Heart left ventricle (tissue), 16 donors: Measurements from ENCODE around the gene GLRX3. TPM values are rescaled to one million over a fixed set of nuclear protein-coding genes. Genes with fewer than 3 reads are reported as not detected.

Source experiments
- ATAC-seq, 4 donors: fragments of 200-7000 bp; cut with Tn5 transposase; one replicate each; pipeline ENCODE4 v1.9.1; 2020 to 2022; ENCODE audit warnings: moderate library complexity in 4 of 4, mild to moderate bottlenecking in 3 of 4, moderate number of reproducible peaks in 1 of 4
- DNase-seq, 5 donors: peaks; one replicate each; pipeline ENCODE4 v3.0.0-alpha.2; 2020
- H3K27ac ChIP-seq, 12 donors: fragments of 200-600 bp; sonication (generic) in 4 of 12; one replicate each; pipeline versions ENCODE4 v1.5.0 to v1.8.0; 2016 to 2022; ENCODE audit warnings: mild to moderate bottlenecking in 2 of 12
- H3K27me3 ChIP-seq, 9 donors: fragments of 200-600 bp; sonication (generic) in 2 of 9; one replicate each; pipeline versions ENCODE4 v1.5.1 to v1.8.0; 2016 to 2022; ENCODE audit warnings: mild to moderate bottlenecking in 3 of 9
- H3K36me3 ChIP-seq, 9 donors: fragments of 200-600 bp; sonication (generic) in 2 of 9; one replicate each; pipeline versions ENCODE4 v1.5.0 to v1.8.0; 2018 to 2022; ENCODE audit warnings: mild to moderate bottlenecking in 2 of 9
- H3K4me1 ChIP-seq, 12 donors: fragments of 200-600 bp; sonication (generic) in 4 of 12; one replicate each; pipeline versions ENCODE4 v1.5.0 to v1.8.0; 2016 to 2022; ENCODE audit warnings: mild to moderate bottlenecking in 3 of 12
- H3K4me3 ChIP-seq, 12 donors: fragments of 200-600 bp; sonication (generic) in 4 of 12; one replicate each; pipeline versions ENCODE4 v1.5.0 to v1.8.0; 2017 to 2022; ENCODE audit warnings: mild to moderate bottlenecking in 9 of 12, moderate library complexity in 4 of 12
- H3K9me3 ChIP-seq, 12 donors: fragments of 200-600 bp; sonication (generic) in 4 of 12; one replicate each; pipeline versions ENCODE4 v1.5.0 to v1.8.0; 2016 to 2022; ENCODE audit warnings: mild to moderate bottlenecking in 1 of 12
- POLR2A ChIP-seq, 2 donors: fragments of 450-650 bp; IDR thresholded peaks; one replicate each; pipeline ENCODE4 v1.6.1; 2017; ENCODE audit warnings: antibody characterized with exemption in 2 of 2, mild to moderate bottlenecking in 2 of 2, moderate library complexity in 2 of 2
- WGBS, 4 donors: extraction: QIAGEN DNeasy Blood & Tissue Kit in 2 of 4; methylation state at CpG; one replicate each; pipeline versions ENCODE4 v1.1.5 to v1.1.7; 2013 to 2018; 5-methylcytosine and 5-hydroxymethylcytosine counted together
- intact Hi-C, 10 donors: fragments of 100-400 bp; cut with DNase I; formaldehyde crosslinking; loops; one replicate each; pipeline versions ENCODE4 v1.11.1 to v1.14.2; 2022
- polyA plus RNA-seq, 2 donors: library from polyadenylated mRNA; stranded (reverse); fragments of 200-250 nt; gene quantifications; one replicate each; pipeline ENCODE4 v1.2.3, GENCODE V29; 2013
- total RNA-seq, 9 donors: library from RNA; depleted of rRNA in 2 of 9; stranded (reverse); fragments of >200 nt in 2 of 9; fragmentation: NEBNext Ultra II Directional in 3 of 9; extraction: Animal tissue kit (Norgen Biotek cat#: 25700) in 3 of 9; gene quantifications; one replicate each; pipeline versions ENCODE4 v1.1.0 to v1.2.4, GENCODE V29; 2016 to 2023
- TF ChIP-seq, protein P1 (sequence below), 12 donors: fragments of 200-600 bp; sonication (generic) in 4 of 12; IDR thresholded peaks; one replicate each; pipeline versions ENCODE4 v1.5.0 to v1.8.0; 2018 to 2022; ENCODE audit warnings: antibody characterized with exemption in 12 of 12, mild to moderate bottlenecking in 5 of 12
- donor health status: ischemic (EF 13 %, LVEDD 7.1; RV severe dilation, severe dysfunction).
- donor health status: healthy with polysubstance abuse.
- donor health status: DM: no; HTN: yes; CAD: no.
- donor health status: DM: no; HTN: no; CAD: no.
- donor health status: ischemic (EF 25% LVEDD 6.9; RV normal size, moderate dysfunction).
- donor health status: ischemic (EF 25% LVEDD 5.7; RV mildly dilated, moderate dysfunction).
- donor health status: healthy.
- donor health status: DM: yes; HTN: yes; CAD: no.
- donor health status: ischemic (EF 35%, LVEDD 5.7; RV mildly dilated, moderate dysfunction).
- donor health status: nonischemic (EF 11% LVEDD 7.7; RV severe dilation, severe dysfunction).
- donor health status: DM: yes; HTN: yes; CAD: no.
- donor health status: PGD.
- donor health status: ischemic (EF 29% LVEDD 5.4; RV normal size, mild dysfunction).
- donor health status: nonischemic (EF 23%, LVEDD 6.1; RV moderate dilation, normal function).

GLRX3 gene
- total and polyA plus RNA-seq, 11 donors = 54.0 to 180 (median 66.4) TPM

DNA sequence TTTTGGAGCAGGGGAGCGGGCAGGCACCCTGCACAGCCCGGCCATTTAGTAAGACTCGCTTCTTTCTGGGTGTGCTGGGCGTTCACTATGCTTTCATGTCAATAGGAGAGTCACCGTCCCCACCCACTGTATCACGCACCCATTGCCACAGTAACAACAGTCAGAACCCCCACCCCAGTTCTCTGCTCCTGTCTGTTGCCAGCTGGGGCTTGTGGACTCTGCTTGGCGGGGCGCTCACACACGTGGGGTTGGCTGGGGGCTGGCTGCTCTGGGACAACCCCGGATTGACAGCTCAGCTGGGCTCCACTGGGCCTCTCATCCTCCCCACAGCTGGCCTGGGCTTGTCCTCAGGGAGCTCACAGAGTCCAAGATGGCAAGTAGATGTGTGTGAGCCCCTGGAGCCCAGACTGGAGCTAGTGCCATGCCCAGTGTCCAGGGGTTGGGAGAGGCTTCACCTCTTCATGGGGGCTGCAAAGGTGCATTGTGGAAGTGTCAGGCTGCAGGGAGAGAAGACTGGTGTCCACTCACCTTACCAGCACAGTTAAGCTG is 59.6 kb downstream of the GLRX3 start:
- WGBS, 4 donors = 80 to 83% (median 81%) methylated on average over 6 to 10 of the region's 10 CpGs
- DNase-seq (no peak), ATAC-seq (no peak)
- intact Hi-C loops = loop anchor here in 3 of 10 donors (10.0 kb wide), 3 partner anchors 1589 to 1679 kb away; no protein-coding TSS in a partner anchor
- no peak overlapping the region for H3K4me3 ChIP-seq
- peaks cover 0 to 3% (median 0%) of the 10 kb centered on the region in 9 donors for H3K27me3 ChIP-seq
- no peak for TF ChIP-seq POLR2A (IDR thresholded peaks at IDR 0.05)
- TF ChIP-seq, protein P1, sequence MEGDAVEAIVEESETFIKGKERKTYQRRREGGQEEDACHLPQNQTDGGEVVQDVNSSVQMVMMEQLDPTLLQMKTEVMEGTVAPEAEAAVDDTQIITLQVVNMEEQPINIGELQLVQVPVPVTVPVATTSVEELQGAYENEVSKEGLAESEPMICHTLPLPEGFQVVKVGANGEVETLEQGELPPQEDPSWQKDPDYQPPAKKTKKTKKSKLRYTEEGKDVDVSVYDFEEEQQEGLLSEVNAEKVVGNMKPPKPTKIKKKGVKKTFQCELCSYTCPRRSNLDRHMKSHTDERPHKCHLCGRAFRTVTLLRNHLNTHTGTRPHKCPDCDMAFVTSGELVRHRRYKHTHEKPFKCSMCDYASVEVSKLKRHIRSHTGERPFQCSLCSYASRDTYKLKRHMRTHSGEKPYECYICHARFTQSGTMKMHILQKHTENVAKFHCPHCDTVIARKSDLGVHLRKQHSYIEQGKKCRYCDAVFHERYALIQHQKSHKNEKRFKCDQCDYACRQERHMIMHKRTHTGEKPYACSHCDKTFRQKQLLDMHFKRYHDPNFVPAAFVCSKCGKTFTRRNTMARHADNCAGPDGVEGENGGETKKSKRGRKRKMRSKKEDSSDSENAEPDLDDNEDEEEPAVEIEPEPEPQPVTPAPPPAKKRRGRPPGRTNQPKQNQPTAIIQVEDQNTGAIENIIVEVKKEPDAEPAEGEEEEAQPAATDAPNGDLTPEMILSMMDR (IDR thresholded peaks at IDR 0.05) = no peak
- no peaks in the 10 kb centered on the region for H3K36me3 ChIP-seq
- peaks cover 0 to 18% (median 1%) of the 10 kb centered on the region in 12 donors for H3K4me1 ChIP-seq
- H3K27ac ChIP-seq = no peak overlapping the region
- no peaks in the 10 kb centered on the region for H3K9me3 ChIP-seq

DNA sequence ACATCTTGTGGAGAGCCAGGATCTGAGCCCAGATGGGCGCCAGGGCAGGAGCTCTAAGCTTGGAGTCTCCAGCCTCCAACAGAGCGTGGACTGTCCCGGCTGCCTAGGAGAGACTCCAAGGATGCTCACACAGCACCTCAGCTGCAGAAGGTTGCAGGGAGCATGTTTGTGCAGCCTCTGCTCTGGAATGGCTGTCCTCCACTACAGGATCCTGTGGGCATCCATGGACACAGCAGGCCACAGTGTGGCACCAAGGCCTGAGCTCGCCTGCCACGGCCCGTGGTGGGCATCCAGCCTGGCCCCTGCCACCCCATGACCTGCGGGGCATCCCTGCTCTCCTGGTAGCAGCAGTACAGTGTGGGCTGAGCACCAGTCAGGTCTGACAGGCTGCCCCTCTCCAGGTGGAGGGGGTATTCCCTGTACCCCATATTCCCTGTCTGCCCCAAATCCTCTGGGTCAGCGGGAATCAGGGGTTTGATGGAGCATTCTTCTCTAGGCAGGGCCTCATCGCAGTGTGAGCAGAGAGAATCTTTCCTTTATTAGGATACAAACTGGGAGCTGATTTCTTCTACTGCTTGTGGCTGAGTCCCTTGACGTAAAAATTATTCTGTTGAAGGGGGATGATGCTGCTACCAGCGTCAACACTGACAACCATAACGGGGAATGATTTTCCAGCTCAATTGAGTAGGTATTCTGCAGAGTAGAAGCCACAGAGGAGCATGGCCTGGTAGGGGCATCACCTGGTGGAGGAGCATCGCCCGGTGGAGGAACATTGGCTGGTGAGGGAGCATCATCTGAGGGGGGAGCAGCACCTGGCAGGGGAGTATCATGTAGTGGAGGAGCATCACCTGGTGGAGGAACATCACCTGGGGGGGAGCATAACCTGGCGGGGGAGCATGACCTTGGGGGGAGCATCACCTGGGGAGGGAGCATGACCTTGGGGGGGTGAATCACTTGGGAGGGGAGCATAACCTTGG is 60.6 kb downstream of the GLRX3 start:
- no peak overlapping the region for H3K27ac ChIP-seq
- H3K4me3 ChIP-seq = no peak overlapping the region
- H3K36me3 ChIP-seq = no peaks in the 10 kb centered on the region
- intact Hi-C loops = loop anchor here in 3 of 10 donors (10.0 kb wide), 3 partner anchors 1588 to 1678 kb away; no protein-coding TSS in a partner anchor
- peaks cover 0 to 16% (median 0%) of the 10 kb centered on the region in 12 donors for H3K4me1 ChIP-seq
- DNase-seq = no peak
- 93 to 94% (median 94%) methylated on average over 10 to 15 of the region's 15 CpGs for WGBS, 4 donors
- H3K9me3 ChIP-seq = no peaks in the 10 kb centered on the region
- TF ChIP-seq, protein P1 (IDR thresholded peaks at IDR 0.05) = no peak
- TF ChIP-seq POLR2A (IDR thresholded peaks at IDR 0.05) = no peak
- H3K27me3 ChIP-seq = no peaks in the 10 kb centered on the region
- ATAC-seq = no peak

DNA sequence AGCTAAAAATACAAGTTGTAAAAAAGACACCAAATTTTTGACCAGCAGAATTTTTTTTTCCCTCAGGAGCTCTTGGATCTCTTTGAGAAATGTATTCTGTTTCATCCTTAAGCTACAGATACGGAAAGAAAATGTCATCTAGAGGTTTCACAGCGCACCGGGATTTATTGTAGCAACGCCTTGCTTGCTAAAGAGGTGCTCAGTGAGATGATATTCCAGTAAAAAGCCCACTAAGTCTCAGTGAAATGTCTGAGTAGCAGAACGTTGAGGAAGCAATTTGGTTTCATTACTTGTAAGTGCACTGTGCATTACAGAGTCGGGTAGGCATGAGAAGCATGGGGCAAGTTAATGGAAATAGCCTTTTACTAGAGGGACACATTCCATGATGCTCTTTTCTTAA is 62.5 kb downstream of the GLRX3 start:
- Histone ChIP-seq H3K4me3 (no peak overlapping the region), H3K36me3 (no peaks in the 10 kb centered on the region), H3K27ac (no peak overlapping the region), H3K9me3 (no peaks in the 10 kb centered on the region), H3K4me1 (peaks cover 0 to 12% (median 0%) of the 10 kb centered on the region in 12 donors), H3K27me3 (no peaks in the 10 kb centered on the region)
- 86 to 90% (median 87%) methylated on average over 6 of the region's 6 CpGs for WGBS, 4 donors
- DNase-seq (no peak), ATAC-seq (no peak)
- TF ChIP-seq POLR2A (IDR thresholded peaks at IDR 0.05) = no peak
- TF ChIP-seq, protein P1 (IDR thresholded peaks at IDR 0.05) = no peak
- intact Hi-C loops = loop anchor here in 3 of 10 donors (10.0 kb wide), 3 partner anchors 1586 to 1676 kb away; no protein-coding TSS in a partner anchor
